GM12865 (cell line): ENCODE measurements around the gene BCAR3.

Source experiments
- DNase-seq: peaks from one replicate; pipeline ENCODE4 v3.0.0; 2010; ENCODE audit warnings: low read depth
- H3K4me3 ChIP-seq: 2 replicates; pipeline ENCODE4 v1.5.1; 2011; ENCODE audit warnings: mild to moderate bottlenecking, low read depth, low read length, control low read depth
- CTCF ChIP-seq: IDR thresholded peaks from 2 replicates; pipeline ENCODE4 v1.5.1; 2011; ENCODE audit warnings: low read length, control low read depth, low read depth, inconsistent platforms; ENCODE audit not compliant: insufficient read depth; ENCODE audit errors: missing control alignments

Gene BCAR3

GRCh38 chr1:93635614-93636543 lies 45.8 kb downstream of the BCAR3 start:
- no peak overlapping the region for H3K4me3 ChIP-seq
- no peak for TF ChIP-seq CTCF
- no peak for DNase-seq

GRCh38 chr1:93633313-93633712 lies 48.3 kb downstream of the BCAR3 start:
- no peak for DNase-seq
- no peak overlapping the region for H3K4me3 ChIP-seq
- TF ChIP-seq CTCF, result no peak

GRCh38 chr1:93631626-93632365 lies 49.8 kb downstream of the BCAR3 start:
- TF ChIP-seq CTCF, result peak; percentile 23
- peak; percentile 44 for DNase-seq
- H3K4me3 ChIP-seq, result no peak overlapping the region

DNA sequence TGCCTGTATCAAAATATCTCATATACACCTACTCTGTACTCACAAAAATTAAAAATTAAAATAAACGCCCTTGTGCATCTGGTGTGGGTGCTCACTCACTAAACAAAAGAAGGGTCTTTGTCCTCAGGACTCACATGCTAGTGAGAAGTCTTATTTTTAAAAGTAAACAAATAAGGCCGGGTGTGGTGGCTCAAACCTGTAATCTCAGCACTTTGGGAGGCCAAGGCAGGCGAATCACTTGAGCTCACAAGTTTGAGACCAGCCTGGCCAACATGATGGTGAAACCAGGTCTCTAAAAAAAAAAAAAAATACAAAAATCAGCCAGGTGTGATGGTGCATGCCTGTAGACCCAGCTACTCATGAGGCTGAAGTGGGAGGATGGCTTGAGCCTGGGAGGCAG lies 51.5 kb downstream of the BCAR3 start:
- no peak for TF ChIP-seq CTCF
- DNase-seq, result no peak
- no peak overlapping the region for H3K4me3 ChIP-seq

DNA sequence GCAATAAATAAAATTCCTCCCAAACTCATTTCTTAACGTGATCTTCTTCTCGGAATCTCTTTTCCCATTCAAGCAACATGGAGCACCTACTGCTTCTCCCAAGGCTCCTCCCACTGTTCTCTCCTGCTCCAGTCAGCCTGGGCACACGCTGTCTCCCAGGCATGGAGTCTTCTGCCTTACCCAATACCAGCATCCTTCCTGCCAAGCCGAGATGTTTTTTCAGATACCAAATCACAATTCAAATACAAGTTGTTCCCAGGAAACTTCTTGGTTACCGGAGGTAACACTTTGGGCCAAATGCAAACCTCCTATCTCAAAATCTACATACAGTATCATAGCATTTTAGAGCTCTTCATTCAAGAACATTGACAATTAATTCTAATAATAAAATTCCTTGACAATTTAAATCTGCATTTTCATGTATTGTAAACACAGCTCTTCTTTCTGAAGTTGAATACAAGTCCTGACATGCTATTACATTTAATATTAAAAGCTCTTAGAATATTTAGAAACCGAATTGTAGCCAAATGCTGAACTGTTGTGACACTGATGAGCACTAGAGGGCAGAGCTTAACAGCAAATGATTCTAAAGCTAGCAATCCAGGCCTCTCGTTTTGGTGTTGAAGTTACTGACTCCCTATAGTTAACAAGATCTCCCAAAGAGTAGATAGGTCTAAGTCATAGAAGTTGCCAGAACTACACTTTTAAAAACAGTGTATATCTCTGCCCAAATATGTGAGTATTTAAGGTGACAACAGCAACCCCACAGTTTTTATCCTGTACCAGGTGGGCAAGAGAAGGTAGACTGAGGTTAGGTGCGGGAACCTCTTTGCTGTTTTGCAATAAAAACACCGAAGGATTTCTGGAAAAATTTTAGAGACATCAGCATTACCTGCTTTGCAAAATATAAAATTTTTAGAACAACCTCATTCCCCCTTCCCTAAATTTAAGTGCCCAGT lies 52.3 kb downstream of the BCAR3 start:
- peak; percentile 67 for TF ChIP-seq CTCF
- no peak overlapping the region for H3K4me3 ChIP-seq
- peak; percentile 76 for DNase-seq

GRCh38 chr1:93628681-93629080 lies 53.0 kb downstream of the BCAR3 start:
- no peak for DNase-seq
- H3K4me3 ChIP-seq, result no peak overlapping the region
- no peak for TF ChIP-seq CTCF
